Measurements from ENCODE around the gene PDE3A.
"Not testable (repeated sequence)": the region's sequence is repeated elsewhere in the genome, so short reads cannot be mapped to it uniquely, and the experiment has no call there.

PDE3A gene

DNA sequence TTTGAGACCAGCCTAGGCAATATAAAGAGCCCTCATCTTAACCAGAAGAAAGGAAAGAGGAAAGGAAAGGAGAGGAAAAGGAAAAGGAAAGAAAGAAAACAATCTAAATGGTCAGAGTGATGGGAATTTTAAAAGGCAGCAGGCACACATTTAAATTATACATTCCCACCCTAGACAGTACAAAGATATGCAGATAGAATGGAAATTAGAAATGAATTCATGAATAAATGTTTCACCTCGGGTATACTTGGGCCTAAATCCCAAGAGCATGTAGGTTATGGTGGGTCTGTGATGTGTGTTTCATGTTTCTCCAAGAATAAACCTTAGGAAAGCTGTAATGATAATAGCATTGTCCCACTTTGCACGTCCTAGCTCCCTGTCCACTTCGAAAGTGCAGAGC lies 222.2 kb downstream of the PDE3A start:
- DNase-seq (ENCODE audit: insufficient read length, low spot score) (no peak), FAIRE-seq (no peak)

DNA sequence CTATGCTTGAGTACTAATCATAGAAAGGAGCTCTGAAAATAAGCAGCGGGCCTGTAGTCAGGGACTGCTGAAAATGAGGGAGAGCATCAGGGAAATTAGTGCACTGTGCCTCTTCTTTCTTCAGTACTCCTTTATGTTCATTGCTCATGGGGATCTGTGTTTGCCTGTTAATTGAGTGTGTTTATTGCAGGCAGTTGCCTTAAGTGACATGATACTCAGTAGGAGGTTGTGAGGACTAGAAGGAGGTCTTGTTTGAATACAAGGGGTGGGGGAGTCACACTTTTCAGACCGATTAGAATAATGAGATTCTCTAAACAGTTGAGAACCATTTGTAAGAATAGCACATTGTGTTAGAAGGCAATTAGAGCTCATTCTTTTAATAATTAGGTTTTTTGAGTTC lies 224.2 kb downstream of the PDE3A start:
- FAIRE-seq = no peak
- DNase-seq (ENCODE audit: insufficient read length, low spot score) = no peak

DNA sequence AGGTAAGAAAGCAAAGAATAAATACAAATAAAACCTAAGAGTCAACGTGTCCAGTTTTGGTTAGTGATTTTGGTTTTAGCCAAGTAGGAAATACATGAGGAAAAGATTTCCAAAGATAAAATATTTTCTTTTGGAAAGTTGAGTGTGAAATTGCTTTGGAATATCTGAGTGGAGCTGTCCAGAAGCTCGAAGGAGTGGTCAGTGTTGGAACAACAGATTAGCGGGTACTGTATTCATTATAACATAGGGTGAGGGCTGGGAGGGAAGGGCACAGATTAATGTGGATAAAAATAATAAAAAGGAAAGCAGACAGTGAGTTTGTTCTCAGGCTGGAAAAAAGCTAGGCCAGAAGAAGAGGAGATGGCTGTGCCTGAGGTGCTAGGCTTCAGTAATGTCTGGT lies 225.3 kb downstream of the PDE3A start:
- no peak for DNase-seq (ENCODE audit: insufficient read length, low spot score)
- no peak for FAIRE-seq

DNA sequence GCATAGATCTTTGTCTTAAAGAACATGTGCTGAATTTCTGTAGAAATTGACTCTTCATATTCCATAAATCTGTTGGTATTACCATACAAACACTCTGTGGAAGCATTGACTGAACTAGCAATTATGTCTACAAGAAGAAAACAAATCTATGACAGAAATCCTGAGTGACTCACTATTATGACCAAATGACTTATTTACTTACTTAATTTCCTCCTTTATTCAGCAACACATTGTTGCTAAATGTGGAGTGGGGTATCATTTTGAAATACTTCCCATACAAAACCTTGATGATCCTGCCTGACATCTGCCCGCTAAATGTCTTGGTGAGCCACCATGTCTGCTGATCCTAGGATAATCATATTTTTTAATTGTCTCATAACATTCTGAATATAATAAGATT lies 227.7 kb downstream of the PDE3A start:
- FAIRE-seq = no peak

DNA sequence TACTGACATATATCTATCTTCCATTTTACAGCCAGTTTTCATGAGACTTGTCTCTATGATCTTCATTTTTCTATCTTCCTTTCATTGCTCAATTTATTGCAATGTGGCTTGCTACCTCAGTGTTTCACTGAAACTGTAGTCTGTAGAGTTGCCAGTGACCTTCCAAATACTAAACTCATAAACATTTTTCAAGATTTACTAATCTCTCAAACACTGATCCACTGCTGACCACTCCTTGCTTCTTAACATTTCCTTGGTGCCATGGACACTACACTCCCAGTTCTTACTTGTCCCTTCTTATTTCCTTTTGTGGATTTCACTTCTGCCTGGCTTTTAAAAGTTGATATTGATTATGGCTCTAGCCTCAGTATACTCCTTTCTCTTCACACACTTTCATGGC lies 231.4 kb downstream of the PDE3A start:
- DNase-seq (ENCODE audit: insufficient read length, low spot score) (no peak), FAIRE-seq (no peak)

More for the DNA sequence above, 227.7 kb downstream of the PDE3A start:
- no peak for DNase-seq (ENCODE audit: insufficient read length, low spot score)

DNA sequence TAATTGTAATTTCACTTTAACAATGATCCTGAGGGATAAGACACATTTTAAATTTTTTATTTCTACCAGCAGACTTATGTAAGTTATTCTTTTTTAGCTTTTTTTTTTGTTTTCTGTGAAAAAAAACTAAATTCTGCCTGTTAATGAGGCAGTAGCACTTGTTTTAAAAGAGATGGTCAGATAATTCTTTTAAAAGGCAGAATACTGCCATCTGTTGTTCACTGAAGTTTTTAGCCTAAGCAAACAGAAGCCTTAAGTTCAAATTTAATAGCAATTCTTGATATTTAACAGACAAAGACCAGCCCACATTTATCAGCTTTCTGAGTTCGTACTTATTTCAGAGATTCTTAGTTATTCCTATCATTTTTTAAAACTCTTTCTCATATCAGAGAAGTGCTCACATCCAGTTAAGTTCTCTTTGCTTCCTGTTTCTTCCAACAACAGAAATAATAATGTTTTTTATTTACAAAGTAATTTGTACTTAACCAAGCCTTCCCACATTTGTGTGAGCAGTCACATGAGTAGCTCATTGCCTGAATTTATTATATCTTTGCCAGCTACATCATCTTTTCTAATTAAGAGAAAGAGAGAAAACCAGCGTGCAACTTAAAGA lies 233.4 kb downstream of the PDE3A start:
- DNase-seq (ENCODE audit: insufficient read length, low spot score) (no peak), FAIRE-seq (no peak)

DNA sequence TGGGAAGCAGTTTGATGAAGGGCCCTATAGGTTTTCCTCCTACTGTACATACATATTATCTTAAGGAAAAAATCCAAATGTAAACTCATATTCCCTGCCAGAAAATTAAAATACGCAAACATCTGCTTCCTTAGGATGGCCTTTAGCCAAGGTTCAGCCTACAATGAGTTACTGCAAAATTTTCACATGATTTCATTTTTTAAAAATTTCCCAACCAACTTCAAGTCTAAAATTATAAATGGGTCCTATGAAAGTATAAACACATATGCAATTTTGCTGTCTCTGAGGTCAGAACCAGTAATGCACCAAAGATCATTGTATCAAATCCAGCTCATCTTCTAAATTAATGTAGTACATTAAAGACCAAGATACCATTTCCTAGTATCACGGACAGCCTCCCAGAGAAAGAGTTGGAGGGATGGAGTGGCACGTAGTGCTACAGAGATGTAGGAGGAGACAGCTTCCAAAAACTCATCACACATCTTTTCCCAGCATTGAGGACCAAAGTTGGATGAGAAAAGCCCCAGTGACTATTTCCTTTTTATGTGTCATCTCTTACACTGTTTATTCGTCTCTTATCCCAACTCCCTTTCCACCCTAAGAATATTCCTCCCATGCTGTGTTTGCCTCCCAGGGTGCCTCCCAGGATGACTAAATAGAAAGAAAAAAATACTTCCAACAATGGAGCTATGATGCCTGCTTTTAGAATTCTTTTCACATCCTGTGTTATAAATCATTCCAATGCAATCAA lies 234.5 kb downstream of the PDE3A start:
- FAIRE-seq = no peak
- no peak for DNase-seq (ENCODE audit: insufficient read length, low spot score)

DNA sequence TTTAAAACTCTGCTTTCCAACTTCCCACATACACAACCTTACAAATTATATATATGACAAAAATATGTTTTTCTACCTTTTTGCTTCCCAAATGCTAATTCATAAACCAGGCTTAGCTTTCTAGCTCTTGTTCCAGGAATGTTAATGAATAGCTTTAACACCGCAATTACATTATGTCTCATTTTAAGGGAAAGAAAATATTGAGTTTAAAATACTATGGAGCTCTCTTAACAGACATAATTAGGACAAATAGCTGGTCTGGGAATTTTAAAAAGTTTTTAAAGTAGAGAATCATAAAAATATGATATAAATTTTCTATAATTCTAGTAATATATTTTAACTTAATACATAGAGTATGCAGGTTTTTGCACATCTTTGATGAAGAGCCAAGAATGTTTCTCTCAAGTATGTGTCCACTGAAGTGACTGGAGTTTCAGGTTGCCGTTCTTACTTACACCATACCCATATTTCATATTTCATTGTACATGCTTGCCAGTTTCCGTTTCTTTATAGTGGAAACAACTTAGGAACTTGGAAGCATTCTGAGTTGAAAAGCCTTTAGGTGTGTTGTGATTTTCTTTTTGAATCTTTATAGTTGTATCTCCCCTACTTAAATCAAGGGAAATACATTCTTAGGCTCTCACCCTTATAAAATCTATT lies 236.2 kb downstream of the PDE3A start:
- DNase-seq (ENCODE audit: insufficient read length, low spot score) = no peak
- no peak for FAIRE-seq

DNA sequence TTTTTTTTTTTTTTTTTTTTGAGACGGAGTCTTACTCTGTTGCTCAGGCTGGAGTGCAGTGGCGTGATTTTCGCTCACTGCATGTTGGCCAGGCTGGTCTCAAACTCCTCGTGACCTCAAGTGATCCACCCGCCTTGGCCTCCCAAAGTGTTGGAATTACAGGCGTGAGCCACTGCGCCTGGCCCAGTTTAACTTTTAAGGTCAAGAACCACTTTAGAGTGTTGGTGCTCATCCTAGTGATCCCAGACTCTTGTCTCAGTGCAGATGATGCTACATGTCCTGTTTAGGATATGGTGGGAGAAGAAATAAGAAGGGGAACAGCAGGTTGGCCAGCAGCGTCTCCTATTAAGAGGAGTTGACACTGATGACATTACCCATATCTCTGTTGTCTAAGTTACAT lies 246.7 kb downstream of the PDE3A start:
- not testable (repeated sequence) for DNase-seq (ENCODE audit: insufficient read length, low spot score); FAIRE-seq

DNA sequence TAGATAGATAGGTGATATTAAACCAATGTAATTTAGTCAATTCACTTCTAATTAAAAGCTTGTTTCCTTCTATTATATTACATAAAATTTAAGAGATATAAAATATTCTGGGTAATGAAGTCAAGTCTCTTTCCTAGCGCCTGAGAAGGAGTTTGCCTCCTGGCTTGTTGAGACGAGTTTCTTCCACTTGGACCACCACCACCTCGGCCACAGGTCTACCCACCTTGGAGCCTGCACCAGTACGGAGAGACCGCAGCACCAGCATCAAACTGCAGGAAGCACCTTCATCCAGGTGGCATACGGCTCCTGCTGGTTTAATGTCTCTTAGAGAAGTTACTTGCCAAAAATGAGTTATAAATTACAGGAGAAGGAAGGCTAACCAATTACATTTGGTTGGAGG lies 247.8 kb downstream of the PDE3A start:
- FAIRE-seq = no peak
- DNase-seq (ENCODE audit: insufficient read length, low spot score) = no peak

DNA sequence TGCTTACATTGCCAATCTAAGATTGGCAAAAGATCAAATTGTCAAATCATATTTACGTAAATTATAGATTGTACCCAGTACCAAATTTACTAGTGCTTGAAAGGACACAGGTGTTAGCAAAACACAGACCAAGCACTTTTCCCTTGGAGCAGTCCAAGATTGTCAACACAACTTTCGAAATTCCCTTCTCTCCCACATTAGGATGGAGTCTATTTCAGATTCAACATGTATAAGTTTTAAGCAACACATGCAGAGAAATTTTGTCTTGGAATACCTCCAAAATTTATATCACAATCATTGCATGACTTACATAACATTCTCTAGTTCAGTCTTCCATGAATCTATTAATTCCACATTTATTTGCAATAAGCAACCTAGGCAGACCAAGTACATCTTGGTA lies 251.9 kb downstream of the PDE3A start:
- no peak for DNase-seq (ENCODE audit: insufficient read length, low spot score)

DNA sequence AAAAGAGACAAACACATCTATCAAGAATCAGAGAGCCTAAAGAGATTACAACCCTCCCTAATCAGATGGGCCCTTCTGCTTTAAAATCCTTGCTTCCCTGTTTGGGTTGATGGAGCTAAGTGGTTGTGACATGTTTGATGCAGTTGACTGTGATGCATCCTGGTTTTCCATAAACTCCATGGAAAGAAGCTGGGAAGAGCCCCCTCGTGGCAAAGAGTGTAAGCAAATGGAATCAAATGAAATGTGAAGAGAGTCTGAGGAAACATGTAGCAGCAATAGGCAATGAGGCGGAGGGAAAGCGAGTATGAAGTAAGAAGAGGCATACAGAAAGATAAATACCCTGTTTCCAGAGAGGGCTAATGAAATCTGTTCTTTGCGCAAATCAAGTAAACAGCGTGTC lies 256.4 kb downstream of the PDE3A start:
- DNase-seq (ENCODE audit: insufficient read length, low spot score) (no peak), FAIRE-seq (no peak)

More for the DNA sequence above, 251.9 kb downstream of the PDE3A start:
- FAIRE-seq = no peak

DNA sequence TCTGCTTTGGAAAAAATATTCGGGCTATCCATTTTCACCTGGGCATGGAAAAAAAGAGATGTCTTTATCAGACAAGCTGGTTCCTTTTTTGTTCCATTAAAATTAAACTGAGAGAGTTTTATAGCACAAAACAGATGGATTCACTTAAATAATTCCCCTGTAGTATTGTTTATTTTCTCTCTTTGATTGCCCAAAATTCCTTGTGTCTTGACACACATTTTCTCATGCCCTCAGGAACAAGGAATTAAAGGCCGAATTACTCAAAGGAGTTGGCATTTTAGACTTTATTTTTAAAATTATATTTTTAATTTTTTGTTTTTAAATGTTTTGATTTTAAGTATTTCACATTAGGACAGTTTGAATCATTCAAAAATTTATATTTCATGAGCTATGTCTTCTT lies 257.2 kb downstream of the PDE3A start:
- DNase-seq (ENCODE audit: insufficient read length, low spot score) (no peak), FAIRE-seq (no peak)

DNA sequence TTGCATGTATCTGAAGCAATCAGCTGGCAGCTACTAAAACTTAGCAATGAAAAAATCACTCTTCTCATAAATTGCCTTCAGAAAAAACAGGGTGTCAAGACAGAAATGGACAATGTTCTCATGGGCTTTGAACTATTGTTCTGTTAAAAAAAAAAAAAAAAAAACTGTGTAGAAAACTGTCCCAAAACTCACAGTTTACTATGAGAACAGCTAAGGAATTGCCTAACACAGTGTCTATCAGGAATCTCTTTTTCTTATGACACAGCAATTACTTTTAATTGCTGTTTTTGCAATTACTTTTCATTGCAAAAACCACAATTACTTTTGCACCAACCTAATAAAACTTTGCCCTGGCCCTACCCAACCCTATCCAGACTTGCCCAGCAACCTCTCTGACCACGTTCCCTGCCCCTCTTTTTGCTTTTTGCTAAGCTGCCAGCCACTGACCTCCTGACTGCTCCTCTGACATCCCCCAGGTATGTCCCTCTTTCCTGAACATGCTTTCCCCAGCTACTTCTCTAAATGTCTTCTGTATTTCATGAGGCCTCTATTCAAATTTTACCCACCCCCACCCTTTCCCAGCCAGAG lies 258.8 kb downstream of the PDE3A start:
- DNase-seq (ENCODE audit: insufficient read length, low spot score) (no peak), FAIRE-seq (no peak)

DNA sequence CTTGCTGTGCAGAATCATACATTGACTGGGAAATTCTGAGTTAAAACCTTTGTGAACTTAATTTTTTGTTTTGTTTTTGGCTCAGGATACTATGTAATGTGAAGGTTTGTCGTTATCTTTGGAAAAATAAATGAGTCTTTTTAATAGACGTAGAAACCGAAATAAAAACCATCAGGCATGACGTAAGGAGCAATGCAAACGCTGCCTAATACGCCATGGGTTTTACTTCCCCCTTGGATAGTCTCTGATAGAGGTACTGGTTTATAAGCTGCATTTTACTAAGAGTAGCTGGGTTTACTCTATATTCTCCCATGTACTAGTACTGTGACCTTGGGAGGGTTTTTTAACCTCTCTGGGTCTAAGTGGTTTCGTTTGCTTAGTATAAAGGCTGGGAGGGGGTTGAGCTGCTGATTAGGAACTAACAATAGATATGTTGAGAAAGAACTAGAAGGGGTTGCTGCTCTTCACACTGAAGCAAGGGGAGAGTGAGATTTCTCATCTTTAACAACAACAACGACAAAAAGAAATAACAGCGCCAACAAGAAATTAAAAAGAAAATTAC lies 260.0 kb downstream of the PDE3A start:
- no peak for DNase-seq (ENCODE audit: insufficient read length, low spot score)
- FAIRE-seq = no peak

DNA sequence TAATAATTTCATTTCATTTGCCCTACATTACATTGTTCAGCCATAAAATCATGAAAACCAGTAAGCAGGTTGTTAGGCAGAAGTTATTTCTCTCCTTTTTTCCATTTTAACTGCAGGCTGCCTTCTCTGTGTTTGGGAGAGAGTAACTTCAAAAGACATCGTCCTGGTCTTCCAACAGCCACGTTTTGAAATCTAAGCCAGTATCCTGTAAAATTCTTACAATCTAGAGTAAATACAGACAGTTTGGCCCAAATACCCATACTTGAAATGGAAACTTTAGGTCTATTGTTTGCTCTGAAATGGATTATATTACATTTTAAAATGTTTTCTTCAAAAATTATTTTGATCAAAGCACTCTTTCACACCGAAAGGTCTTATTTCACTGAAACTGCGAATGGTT lies 260.7 kb downstream of the PDE3A start:
- DNase-seq (ENCODE audit: insufficient read length, low spot score) = no peak
- no peak for FAIRE-seq

DNA sequence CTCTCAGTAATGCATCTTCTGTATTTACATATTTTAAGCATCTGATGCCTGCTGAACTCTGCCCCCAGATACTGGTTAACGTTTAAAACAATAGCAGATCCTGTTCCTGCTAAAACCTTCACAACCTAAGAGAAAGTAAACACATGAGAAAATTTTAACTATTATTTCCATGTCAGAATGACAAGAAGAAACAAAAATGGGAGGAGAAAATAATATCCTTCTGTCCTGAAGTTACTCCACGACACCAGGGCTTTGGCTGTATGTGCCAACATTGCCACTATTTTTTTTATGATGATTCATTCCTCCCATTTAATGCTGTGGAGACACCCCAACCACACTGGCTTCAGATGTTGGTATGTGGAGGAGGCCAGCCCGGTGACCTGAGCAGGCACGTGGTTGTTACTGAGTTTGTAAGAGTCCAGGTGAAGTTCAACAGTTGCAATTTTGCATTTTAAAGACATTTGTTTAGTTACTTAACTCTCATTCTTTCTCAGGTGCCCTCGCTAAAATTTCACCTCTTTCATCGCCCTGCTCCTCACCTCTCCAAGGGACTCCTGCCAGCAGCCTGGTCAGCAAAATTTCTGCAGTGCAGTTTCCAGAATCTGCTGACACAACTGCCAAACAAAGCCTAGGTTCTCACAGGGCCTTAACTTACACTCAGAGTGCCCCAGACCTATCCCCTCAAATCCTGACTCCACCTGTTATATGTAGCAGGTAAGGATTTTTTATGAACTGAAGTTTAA lies 261.2 kb downstream of the PDE3A start:
- FAIRE-seq (no peak), DNase-seq (ENCODE audit: insufficient read length, low spot score) (no peak)

DNA sequence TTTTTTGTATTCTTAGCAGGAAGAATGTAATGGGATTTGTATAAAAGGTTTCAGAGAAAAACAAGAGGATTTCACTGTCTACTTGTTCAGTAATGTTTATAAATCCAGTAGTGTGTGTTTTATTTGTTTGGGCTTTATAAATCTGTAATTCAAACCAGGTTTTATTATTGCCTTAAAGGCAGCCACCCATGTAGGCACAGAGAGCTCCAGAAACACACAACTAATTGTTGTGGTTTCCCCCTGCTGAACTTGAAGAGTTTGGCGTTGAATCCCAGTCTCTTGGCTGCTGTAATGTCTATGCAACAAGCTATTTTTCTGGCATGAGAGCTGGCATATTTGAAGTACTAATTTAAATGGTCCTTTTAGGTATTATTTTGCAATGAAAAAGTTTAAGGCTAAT lies 263.4 kb downstream of the PDE3A start:
- DNase-seq (ENCODE audit: insufficient read length, low spot score) (no peak), FAIRE-seq (no peak)

DNA sequence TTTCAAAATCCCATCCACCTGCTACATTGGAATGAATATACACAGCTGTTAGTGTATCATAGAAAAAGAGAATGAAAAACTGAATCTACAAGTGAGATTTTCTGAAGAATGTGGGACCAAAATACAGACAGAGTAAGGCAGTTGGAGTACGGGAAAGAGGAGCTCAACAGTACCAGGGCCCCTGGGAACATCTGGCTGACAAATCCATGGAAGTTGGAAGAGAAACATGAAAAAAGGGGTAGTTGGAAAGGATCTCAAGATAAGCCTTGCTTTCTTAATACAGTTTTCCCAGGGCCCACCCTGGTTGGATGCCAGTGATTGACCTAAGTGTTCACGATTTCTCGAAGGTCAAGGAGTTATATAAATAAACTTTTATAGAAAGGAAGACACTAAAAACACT lies 272.8 kb downstream of the PDE3A start:
- FAIRE-seq (no peak), DNase-seq (ENCODE audit: insufficient read length, low spot score) (no peak)

DNA sequence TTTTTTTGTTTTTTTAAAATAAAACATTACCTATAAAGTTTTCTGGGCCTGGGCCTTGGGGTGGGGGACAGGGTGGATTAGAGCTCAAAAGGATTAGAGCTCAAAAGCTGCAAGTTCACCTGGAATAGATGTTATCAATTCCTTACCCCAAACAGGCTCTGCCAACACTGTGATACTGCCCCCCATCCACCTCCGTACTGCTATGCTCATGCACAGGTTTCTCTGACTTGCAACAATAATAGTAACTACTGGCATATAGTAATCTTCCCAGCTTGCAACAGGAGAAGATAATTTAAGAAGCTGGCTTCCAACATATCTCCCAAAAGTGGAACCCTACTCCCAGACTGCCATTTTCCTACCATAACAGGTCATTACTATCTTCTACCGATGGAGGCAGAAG lies 275.5 kb downstream of the PDE3A start:
- no peak for FAIRE-seq

More for the DNA sequence above, 275.5 kb downstream of the PDE3A start:
- no peak for DNase-seq (ENCODE audit: insufficient read length, low spot score)

Measured in GM19239 (cell line).